HG03469 (cell line): ENCODE measurements around the gene MAPK11.

Experiments used
- ATAC-seq: cut with Tn5 transposase; IDR thresholded peaks from one replicate; pipeline ENCODE4 v1.9.1; 2021; ENCODE audit warnings: mild to moderate bottlenecking, moderate library complexity, moderate number of reproducible peaks; ENCODE audit not compliant: unreplicated experiment

Gene MAPK11

DNA sequence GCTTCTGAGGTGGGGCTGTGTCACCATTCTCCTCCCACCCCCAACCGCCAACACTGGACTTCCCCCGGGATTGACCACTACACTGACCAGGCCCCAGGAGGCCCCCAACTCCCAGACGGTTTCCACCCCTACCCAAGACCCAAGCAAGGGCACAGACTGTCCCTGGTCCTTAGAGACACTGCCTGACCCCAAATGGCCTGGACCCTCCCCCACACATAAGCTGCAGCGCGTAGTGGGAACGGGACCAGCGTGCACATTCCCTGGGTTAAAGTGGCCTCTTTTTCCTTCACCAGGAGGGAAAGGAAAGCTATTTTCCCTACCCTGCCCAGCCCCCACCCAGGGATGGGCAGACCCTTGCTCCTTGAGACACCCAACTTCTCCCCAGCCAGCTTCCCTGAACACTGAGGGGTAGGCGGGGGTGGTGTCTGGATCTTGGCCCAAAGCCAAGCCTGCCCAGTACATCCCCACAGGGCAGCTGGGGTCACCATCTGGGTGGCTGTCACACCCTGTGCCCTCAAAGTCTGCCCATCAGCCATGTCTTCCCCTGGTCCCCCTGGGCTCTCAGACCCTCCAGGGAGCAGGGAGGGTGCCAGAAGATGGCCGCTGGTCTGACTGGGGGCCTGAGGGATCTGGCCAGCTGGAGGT, 7.1 kb downstream of the MAPK11 start:
- no peak for ATAC-seq

DNA sequence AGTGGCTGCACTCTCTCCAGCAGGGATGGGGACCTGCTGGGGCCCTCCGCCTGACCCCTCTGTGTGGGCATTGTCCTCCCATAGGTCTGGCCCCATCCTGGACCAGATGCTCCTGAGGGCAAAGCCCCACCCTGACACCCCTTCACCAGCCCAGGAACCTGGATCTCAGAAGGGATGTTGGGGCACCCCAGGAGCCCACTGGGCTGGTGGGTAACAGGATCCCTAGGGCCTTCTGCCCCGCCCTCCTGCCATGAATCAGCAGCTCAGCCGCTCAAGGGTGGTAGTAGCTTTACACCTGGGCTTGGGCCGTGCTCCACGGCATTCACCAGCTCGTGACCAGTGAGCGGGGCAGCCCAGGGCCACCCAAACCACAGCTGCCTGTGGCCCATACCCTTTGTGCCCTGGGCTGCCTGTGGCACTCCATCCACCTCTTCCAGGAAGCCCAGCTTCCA, 7.7 kb downstream of the MAPK11 start:
- ATAC-seq = no peak

DNA sequence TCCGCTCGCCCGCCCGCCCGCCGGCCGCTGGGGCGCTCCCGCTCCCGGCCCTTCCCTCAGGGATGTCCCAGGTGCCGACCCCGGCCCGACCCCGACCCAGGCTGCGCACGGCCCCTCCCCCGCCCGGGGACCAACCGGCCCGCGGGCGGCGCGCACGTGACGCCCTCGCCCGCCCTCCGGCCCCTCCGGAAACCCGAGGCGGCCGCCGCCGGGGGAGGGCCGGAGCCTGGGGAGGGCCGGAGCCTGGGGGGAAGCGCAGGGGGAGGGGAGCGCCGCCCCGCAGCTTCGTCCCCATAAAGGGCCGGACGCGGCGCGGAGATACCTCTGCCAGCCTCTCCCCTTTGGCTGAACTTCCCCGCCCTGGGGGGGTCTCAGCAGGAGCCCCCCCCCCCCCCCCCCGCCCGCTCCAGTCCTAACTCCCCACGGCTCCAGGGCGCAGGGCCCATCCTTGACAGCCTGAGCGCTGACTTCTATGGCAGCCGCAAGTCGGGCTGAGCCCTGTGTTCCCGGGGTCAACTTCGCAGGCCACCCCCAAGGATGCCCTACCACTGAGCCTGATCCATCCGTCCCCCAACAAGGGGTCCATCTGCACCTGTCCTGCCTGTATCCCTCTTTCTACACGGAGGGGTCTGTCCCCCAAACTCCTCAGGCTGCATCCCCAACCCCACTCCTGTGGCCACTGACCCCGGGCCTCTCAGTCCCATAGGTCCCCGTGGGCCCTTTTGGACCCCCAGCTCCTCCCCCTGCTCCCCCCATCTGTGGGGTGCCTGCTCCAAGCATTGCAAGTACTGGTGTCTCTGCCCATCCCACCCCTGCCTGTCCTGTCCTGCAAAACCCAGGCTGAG, 8.3 kb downstream of the MAPK11 start, which contains the start of gene MAPK12:
MAPK12 (minus strand) TSS at position 69 of the 845 bp plus-strand sequence. CDS start 174 bp downstream, outside the sequence.
- no peak for ATAC-seq

DNA sequence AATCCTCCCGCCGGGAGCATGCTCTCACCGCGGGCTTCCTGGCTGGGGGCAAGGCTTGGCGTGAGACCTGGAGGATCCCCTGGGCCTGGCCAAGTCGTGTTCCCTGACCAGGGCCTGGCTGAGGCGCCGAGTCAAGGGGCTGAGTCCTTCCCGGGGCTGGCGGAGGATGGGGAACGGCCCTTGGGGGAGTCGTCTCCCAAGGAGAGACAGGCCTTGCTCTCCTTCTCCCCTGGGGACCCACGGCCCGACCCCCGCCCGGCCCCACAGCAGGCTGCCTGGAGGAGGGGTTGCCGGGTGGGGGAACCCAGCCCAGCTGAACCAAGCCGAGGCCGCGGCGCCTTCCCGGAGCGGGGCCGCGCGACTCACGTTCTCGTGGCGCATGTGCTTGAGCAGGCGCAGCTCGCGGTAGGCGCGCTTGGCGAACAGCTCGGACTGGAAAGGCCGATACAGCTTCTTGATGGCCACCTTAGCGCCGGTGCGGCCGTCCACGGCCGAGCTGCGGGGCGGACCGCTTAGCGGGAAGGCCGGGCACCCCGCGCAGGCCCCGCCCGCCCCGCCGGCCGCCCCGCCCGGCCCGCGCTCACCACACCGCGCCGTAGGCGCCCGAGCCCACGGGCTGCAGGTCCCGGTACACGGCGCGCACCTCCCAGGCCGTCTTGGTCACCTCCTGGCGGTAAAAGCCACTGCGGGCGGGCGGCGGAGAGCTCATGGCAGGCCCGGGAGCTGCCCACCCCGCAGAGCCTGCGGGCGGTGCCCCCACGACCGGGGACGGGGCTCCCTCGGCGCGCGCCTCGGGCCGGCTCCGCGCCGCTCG, 9.2 kb downstream of the MAPK11 start:
- ATAC-seq = no peak

DNA sequence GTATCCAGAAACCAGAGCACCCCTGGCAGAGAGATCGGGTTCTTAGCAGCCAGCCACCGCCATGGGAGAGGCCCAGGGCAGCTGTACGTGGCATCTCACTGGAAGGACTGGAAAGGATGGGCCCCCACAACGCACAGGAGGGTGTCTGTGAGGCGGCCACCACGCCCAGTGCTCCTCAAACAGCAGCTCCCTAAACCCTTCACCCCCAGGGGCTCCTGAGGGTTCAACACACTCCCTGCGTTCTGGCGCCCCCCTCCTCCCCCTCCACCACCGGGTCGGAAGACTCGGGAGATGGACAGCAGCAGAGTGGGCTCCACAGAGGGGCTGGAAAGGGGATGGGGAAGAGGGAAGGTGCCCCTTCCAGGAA, 9.8 kb downstream of the MAPK11 start:
- no peak for ATAC-seq

DNA sequence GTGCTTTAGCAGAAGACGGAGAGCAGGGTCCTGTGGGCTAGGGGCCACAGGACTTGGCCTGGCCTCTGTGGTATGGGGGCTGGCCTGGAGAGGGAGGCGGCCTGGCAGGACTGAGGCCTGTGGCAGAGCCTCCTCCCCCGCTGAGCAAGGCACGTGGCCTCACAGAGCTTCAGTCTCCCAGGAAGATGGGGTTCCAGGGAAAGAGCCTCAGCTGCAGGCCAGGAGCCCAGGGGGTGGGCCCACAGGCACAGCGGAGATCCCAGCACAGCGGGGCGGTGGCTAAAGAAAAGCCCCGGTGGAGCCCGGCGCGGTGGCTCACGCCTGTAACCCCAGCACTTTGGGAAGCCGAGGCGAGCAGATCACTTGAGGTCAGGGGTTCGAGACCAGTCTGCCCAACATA, 10.9 kb downstream of the MAPK11 start:
- ATAC-seq = no peak

DNA sequence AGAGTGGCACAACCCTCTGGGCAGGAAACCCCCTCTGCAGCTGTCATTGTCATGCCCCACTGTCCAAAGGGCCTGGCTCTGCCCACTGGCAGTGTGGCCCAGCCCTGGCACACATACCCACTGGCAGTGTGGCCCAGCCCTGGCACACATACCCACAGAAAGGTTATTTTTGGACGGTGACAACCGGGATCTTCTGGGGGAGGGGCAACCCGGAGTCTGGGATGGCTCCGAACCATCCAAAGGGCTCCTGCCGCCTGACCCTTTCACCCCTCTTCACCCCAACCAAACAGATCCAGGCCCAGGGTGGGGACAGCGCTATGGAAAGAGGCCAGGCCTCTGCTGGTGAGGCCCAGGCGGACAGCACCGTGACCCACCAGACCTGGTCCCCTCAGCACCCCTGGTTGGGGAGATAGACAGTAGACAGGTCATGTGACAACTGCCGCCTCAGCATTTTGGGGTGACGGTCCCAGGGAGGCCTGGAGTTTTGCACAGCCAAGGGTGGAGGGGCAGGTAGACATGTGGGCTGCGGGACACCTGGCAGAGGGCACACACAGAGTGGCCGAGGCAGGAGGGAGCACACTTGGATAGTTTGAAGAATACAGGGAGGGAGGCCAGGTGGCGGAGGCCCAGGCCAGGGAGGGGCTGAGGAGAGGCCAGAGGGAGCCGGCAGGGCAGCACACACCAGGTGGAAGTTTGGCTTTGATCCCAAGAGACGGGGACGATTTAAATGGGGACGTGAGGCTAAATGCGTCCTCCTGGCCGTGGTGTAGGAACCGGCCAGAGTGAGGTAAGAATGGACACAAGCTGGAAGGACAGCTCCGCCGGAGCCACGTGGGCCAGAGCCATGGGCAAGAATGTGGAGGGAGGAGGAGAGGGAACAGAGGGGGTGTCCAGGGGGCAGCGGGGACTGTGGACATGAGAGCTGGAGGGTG, 11.6 kb downstream of the MAPK11 start:
- ATAC-seq = no peak

DNA sequence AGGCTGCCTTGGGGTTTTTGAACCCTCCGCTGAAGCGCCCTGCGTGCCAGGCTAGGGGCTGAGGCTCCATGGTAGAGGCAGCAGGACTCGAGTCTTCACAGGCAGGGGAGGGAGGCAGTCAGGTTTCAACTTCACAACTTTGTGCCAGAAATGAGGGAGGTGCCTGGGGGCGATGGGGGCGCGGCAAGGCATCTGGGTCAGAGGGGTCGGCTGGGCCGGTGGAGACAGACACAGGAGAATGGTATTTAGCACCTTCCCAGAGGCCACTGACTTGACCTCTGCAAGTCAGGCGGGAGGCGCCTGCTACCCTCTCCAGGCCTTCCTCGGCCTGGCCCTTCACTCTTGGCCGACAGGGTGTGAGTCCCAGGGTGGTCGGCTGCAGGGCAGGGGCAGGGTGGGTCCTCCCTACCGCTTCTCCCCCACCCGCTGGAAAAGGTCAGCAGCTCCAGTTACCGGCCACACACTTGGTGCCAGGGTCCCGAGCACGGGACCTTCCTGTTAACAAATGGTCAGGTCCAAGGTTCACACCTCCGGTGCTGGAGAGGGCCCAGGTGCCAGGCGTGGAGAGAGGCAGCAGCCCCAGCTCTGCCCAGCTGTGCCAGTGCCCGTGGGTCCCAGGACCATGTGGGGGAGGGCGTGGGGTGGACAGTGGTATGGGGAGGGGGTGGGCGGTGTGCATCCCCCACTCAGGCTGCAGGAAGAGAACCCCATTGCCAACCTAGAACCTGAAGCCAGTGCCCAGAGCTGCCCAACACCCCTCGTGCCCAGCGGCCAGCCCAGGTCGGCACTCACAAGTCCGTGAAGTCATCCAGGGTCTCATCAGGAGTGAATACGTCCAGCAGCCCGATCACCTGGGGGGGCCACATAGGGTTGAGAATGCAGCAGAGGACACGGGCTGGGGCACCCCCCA, 12.5 kb downstream of the MAPK11 start:
- no peak for ATAC-seq

DNA sequence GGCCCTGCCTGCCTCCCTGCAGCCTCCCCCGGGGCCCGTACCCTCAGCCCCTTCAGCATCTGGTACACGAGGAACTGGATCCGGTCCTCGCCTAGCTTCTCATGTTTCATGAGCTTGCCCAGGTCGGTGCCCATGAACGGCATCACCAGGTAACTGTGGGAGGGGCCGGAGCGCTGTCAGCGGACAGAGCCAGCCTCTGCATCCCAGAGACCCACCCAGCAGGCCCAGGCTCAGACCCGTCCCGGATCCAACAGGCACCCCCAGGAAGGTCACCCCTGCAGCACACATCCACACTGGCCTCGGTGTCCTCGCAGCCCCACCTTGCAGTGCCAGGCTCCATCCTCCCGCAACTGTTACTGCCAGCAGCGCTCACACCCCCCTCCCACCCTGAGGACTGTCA, 13.1 kb downstream of the MAPK11 start:
- no peak for ATAC-seq

DNA sequence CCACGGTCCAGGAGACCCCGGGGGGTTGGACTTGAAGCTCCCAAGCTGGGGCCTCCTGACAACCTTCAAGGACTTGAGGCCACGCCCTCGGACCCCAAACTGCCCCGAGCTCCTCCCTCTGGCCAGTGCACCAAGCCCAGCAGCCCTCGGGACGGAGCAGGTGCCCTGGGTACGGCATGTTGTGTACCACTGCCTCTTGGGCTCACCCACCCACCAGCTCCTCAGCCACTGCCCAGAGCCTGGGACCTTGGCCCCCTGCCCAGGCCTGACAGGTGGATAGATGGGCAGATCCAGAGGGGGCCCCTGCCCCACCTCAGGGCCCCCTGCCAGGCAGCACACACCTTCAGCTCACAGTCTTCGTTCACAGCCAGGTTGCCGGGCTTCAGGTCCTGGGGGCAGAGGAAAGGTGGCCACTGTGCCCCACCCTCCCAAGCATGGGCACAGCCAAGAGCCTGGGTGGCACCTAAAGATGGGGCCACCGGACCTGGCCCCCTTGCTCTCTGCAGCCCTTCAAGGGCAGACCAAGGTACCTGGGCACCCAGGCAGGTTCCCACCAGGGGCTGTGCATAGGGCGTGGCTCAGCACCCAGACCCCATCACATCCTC, 13.8 kb downstream of the MAPK11 start:
- no peak for ATAC-seq

DNA sequence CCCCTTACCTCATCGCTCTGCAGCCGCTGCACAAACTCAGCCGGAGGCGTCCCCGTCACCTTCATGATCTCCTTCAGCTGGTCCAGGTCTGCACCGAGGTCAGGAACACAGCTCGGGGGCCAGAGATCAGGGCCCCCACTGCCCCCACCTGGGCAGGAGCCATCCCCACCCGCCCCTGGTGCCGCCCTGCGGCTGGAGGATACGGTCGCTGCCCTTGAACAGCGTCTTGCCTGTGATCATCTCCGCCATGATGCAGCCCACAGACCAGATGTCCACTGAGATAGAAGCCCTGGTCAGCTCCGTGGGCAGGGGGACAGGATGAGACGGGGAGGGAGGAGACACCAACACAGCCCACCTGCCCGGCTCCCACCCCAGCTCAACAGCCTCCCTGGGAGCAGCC, 14.6 kb downstream of the MAPK11 start:
- ATAC-seq = no peak

DNA sequence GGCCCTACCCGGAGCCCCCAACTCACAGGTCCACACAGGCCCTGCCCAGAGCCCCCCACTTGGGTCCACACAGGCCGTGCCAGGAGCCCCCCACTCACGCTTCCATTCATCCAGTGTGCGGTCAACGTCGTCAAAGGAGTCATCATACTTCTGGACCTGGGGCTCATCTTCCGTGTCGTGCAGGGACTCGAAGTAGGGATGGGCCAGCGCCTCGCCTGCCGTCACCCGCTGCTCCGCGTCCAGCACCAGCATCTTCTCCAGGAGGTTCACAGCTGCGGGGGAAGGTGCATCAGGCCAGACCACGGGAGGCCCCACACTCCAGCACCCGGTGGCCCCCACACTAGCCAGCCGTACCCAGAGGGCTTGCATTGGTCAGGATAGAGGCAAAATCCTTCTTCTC, 15.1 kb downstream of the MAPK11 start:
- no peak for ATAC-seq

DNA sequence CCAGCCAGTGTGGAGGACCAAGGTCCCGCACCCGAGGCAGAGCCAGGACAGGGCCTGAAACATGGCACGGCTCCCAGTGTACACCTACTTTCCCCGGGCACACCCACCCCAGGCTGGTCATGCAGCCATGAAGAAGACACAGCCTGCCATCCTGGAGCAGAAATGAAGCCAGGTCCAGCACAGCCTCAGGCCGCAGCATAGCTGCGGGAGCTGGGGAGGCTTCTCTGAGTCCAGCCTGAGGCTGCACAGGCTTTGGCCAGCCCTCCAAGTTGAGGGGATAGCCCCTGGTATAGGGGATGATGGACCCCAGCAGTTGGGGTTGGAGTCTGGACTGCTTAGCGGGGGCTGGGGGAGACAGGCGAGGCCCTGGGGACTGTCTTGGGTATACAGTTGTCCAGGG, 16.2 kb downstream of the MAPK11 start:
- no peak for ATAC-seq

DNA sequence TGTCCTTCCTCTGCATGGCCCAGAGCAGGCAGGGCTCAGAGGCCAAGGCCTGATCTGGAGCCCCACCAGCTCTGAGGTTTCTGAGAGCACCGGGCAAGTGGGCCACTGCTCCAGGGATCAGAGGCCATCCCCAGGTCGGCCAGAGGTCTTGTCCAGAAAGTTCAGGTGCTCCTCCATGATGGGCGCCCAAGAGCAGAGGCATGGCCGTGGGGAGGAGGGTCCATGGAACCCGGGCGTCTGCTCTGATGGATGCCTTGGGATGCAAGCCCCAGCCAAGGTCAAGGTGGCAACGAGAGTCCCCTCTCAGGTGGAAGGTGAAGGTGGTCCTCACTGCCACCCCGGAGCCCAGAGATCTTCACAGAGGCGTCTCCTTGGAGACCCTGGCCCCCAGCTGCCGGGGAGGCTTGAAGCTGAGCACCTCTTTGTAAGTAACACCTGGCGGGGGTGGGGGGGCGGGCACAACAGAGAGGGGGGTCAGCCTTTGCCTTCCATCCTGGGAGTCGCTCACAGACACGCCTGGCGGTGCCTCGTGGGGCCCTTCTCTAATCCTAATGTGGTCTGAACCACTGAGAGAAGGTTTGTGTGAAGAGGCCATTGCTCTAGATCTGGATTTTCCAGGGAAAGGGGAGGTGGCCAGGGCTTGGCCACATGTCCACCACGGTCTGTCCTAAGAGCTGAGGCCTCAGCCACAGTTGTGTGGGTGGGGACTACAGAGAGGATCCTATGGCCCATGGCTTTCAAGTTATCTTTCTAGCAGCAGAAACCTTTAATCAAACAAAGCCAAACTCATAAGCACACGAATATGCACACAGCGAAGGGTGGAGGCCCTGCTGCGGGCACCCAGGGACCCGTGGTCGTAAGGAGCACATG, 16.9 kb downstream of the MAPK11 start:
- no peak for ATAC-seq

DNA sequence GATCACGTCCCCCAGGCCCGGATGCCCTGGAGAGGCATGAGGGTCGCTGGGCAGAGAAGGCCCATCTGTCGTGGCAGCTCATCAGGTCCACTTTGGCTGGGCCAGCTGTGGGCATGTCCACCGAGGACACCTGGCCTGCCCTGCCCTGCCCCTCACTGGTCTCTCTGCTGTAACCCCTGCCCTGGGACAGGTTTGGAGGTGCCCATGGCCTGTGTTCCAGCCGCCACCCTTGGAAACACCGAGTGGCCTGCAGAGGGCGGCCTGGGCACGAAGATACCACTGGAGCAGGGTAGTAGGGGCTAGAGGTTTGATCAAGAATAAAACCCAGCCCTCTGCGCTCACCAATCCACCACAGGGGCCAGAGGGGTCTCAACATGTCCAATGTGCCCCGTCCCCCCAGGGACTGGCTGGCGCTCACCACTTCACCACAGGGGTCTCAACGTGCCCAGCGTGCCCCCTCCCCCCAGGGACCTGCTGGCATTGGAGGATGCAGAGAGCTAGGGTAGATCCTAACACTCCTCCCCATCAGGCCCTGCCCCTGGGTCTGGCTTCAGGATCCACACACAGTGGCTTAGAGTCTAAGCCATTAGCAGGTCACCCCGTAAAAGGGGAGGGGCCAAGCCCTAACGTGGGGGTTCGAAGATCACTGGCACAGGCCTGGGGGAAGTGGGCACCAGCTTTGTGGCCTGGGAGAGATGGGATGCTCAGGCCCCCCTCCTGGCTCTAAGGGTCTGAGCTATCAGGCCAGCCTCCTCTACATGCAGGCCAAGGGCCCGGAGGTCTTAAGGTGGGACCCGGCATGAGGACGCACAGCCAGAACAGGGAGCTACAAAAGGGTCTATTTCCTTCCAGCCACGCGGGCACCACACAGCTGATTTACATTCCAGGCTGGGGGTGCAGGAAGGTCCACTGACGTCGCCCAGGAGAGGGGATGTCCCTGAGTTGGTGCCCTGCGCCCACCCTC, 17.8 kb downstream of the MAPK11 start:
- ATAC-seq = no peak

DNA sequence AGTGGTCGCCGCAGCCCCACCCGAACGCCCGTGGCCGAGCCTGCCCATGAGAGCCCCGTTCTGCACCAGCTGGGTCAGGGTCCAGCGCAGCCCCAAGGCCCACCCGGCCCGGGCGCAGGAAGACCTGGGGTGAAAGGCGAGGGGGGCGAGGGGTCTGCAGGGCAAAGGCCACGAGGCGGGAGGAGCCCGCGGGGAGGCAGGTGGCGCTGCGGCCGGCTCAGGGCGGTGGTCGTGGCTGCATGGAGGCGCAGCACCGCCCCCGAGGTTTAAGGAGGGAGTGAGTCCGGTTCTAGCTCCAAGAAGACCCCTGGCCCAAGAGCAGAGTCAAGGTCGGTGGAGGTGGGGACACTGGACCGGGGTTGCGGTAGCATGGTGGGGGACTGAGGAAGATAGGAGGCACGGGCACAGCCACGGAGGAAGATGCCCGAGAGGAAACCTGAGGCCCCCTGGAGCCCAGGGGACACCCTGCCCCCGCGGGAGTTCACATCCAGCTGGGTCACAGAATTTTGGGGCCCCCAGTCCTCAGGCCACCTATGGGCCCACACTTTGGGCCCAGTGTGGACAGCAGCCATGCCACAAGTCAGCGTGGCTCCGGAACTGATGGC, 18.6 kb downstream of the MAPK11 start:
- no peak for ATAC-seq
